ENCODE measurements around the gene CCSER1. TPM values are rescaled to one million over a fixed set of nuclear protein-coding genes. Genes with fewer than 3 reads are reported as not detected.

The CCSER1 gene
- total and polyA plus RNA-seq, 2 donors (not counting 1 experiment from before 2014, with no cell fraction given): 10.7 to 39.5 TPM

DNA sequence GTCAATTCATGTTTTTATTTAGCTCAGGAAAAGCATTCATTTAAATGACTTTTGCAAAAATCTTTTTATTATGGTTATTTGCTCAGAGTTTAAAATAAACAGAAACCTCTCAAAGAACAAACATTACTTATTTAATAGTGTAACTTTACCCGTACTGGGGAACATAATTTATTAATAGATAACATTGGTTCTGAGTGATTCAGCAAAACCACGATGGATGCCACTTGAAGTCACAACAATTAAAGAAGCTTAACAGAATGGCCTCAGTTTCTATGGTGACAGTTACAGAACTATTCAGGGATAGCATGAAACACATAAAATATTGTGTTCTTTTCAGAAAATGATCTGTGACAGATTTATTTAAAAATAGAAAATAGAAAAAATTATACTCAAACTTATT lies 368.7 kb downstream of the CCSER1 start:
- intact Hi-C loops (cut with micrococcal nuclease): no loop called here
- TF ChIP-seq, protein P1, sequence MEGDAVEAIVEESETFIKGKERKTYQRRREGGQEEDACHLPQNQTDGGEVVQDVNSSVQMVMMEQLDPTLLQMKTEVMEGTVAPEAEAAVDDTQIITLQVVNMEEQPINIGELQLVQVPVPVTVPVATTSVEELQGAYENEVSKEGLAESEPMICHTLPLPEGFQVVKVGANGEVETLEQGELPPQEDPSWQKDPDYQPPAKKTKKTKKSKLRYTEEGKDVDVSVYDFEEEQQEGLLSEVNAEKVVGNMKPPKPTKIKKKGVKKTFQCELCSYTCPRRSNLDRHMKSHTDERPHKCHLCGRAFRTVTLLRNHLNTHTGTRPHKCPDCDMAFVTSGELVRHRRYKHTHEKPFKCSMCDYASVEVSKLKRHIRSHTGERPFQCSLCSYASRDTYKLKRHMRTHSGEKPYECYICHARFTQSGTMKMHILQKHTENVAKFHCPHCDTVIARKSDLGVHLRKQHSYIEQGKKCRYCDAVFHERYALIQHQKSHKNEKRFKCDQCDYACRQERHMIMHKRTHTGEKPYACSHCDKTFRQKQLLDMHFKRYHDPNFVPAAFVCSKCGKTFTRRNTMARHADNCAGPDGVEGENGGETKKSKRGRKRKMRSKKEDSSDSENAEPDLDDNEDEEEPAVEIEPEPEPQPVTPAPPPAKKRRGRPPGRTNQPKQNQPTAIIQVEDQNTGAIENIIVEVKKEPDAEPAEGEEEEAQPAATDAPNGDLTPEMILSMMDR (IDR thresholded peaks at IDR 0.05): no peak
- TF ChIP-seq EZH2 (IDR thresholded peaks at IDR 0.05; ENCODE audit: borderline replicate concordance, insufficient read depth, low read depth, low read length, poor library complexity, severe bottlenecking): no peak
- no peaks in the 10 kb centered on the region for H3K36me3 ChIP-seq (replicated peaks in 1 of 2; ENCODE audit: control extremely low read depth in 1 of 2, control insufficient read depth in 1 of 2, extremely low read depth in 1 of 2, insufficient read depth in 2 of 2, low read length in 1 of 2)

DNA sequence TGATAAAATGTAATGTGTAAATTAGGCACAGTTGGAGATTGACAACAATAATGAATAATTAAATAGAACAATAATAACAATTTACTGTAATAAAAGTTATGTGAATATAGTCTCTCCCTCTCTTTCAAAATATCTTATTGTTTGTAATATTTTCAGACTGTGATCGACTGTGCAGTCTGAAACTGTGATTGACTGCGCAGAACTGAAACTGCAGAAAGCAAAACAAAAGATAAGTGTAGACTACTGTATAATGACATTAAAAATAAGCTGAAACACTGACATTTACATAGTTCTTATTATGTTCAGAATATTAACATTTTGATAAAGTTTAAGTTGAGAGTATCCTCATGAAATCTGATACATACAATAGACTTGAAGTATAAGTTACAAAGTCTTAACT lies 371.0 kb downstream of the CCSER1 start:
- H4K20me1 ChIP-seq (ENCODE audit: control insufficient read depth, insufficient read depth, low read length, poor library complexity, severe bottlenecking): no peaks in the 10 kb centered on the region
- TF ChIP-seq, protein P1 (IDR thresholded peaks at IDR 0.05): no peak
- no CpG with 5 or more reads among the region's 2 CpGs for WGBS (ENCODE audit: insufficient coverage)
- no peaks in the 10 kb centered on the region for H3K27me3 Mint-ChIP-seq
- no peak overlapping the region for H3K9ac ChIP-seq (ENCODE audit: low read length)
- no peaks in the 10 kb centered on the region for H3K79me2 ChIP-seq (ENCODE audit: control insufficient read depth, insufficient read depth, low read length)
- no peaks in the 10 kb centered on the region for H3K4me1 Mint-ChIP-seq
- CTCF ChIA-PET: no interaction called here
- H3K4me3 Mint-ChIP-seq: no peak overlapping the region
- H3K27ac Mint-ChIP-seq: no peak overlapping the region
- H3K9me3 Mint-ChIP-seq (ENCODE audit: insufficient read depth): peaks cover 5% of the 10 kb centered on the region
- H3K36me3 ChIP-seq (replicated peaks in 1 of 2; ENCODE audit: control extremely low read depth in 1 of 2, control insufficient read depth in 1 of 2, extremely low read depth in 1 of 2, insufficient read depth in 2 of 2, low read length in 1 of 2): no peaks in the 10 kb centered on the region
- H2AFZ ChIP-seq (ENCODE audit: insufficient read depth, low read depth, low read length, poor library complexity, severe bottlenecking): no peak overlapping the region
- peaks cover 0 to 2% (median 0%) of the 10 kb centered on the region in 3 donors for H3K9me3 ChIP-seq (ENCODE audit: control extremely low read depth in 1 of 3, control insufficient read depth in 2 of 3, insufficient read depth in 1 of 3, low read length in 2 of 3)
- no peak overlapping the region for H3K27ac ChIP-seq (ENCODE audit: low read length in 2 of 2)
- H3K27me3 ChIP-seq (replicated peaks in 1 of 4; ENCODE audit: control extremely low read depth in 1 of 4, control insufficient read depth in 3 of 4, insufficient read depth in 4 of 4, low read length in 3 of 4): no peaks in the 10 kb centered on the region
- no peaks in the 10 kb centered on the region for H3K4me1 ChIP-seq (ENCODE audit: control insufficient read depth in 2 of 2, insufficient read depth in 2 of 2, low read length in 2 of 2)
- ATAC-seq (ENCODE audit: low read depth): no peak
- no peak for DNase-seq
- no peak overlapping the region for H3K4me3 ChIP-seq (ENCODE audit: control extremely low read depth in 1 of 5, extremely low read depth in 1 of 5, insufficient read depth in 1 of 5, low read depth in 2 of 5, low read length in 4 of 5)
- POLR2A ChIA-PET: no interaction called here
- no peak overlapping the region for H3K4me2 ChIP-seq (replicated peaks; ENCODE audit: low read depth, low read length, poor library complexity, severe bottlenecking)
- intact Hi-C loops (cut with micrococcal nuclease): no loop called here

More for the DNA sequence above, 368.7 kb downstream of the CCSER1 start:
- H3K9me3 ChIP-seq (ENCODE audit: control extremely low read depth in 1 of 3, control insufficient read depth in 2 of 3, insufficient read depth in 1 of 3, low read length in 2 of 3): no peaks in the 10 kb centered on the region
- Mint-ChIP-seq H3K27ac (no peak overlapping the region), H3K9me3 (ENCODE audit: insufficient read depth) (peaks cover 3% of the 10 kb centered on the region), H3K4me3 (no peak overlapping the region), H3K4me1 (no peaks in the 10 kb centered on the region), H3K27me3 (no peaks in the 10 kb centered on the region)
- POLR2A ChIA-PET: no interaction called here
- DNase-seq: no peak
- H3K4me1 ChIP-seq (ENCODE audit: control insufficient read depth in 2 of 2, insufficient read depth in 2 of 2, low read length in 2 of 2): no peaks in the 10 kb centered on the region
- H3K79me2 ChIP-seq (ENCODE audit: control insufficient read depth, insufficient read depth, low read length): no peaks in the 10 kb centered on the region
- no peak overlapping the region for H3K9ac ChIP-seq (ENCODE audit: low read length)
- no peak overlapping the region for H2AFZ ChIP-seq (ENCODE audit: insufficient read depth, low read depth, low read length, poor library complexity, severe bottlenecking)
- no CpG with 5 or more reads among the region's 2 CpGs for WGBS (ENCODE audit: insufficient coverage)
- no peak overlapping the region for H3K4me3 ChIP-seq (ENCODE audit: control extremely low read depth in 1 of 5, extremely low read depth in 1 of 5, insufficient read depth in 1 of 5, low read depth in 2 of 5, low read length in 4 of 5)
- no peak for ATAC-seq (ENCODE audit: low read depth)
- H3K27ac ChIP-seq (ENCODE audit: low read length in 2 of 2): no peak overlapping the region
- no peak overlapping the region for H3K4me2 ChIP-seq (replicated peaks; ENCODE audit: low read depth, low read length, poor library complexity, severe bottlenecking)
- no peaks in the 10 kb centered on the region for H4K20me1 ChIP-seq (ENCODE audit: control insufficient read depth, insufficient read depth, low read length, poor library complexity, severe bottlenecking)
- CTCF ChIA-PET: no interaction called here
- H3K27me3 ChIP-seq (replicated peaks in 1 of 4; ENCODE audit: control extremely low read depth in 1 of 4, control insufficient read depth in 3 of 4, insufficient read depth in 4 of 4, low read length in 3 of 4): no peaks in the 10 kb centered on the region

Data from B cell (primary cell).